DOHH2 (cell line): Measurements from ENCODE around the gene ZBTB24.
"Not testable (repeated sequence)": the region's sequence is repeated elsewhere in the genome, so short reads cannot be mapped to it uniquely, and the experiment has no call there.

Source experiments
- H3F3A ChIP-seq: fragments of 200-600 bp; sonication (generic), shearing (Covaris generic); 2 replicates; pipeline ENCODE4 v1.6.0; 2016; ENCODE audit warnings: antibody characterized with exemption, mild to moderate bottlenecking; ENCODE audit not compliant: control insufficient read depth, insufficient read depth
- H3K27ac ChIP-seq: fragments of 200-600 bp; sonication (generic); 2 replicates; pipeline ENCODE4 v1.5.1; 2014; ENCODE audit warnings: low read depth, mild to moderate bottlenecking, low read length, moderate library complexity
- H3K27me3 ChIP-seq: fragments of 200-600 bp; sonication (generic); 2 replicates; pipeline ENCODE4 v1.6.1; 2014; ENCODE audit warnings: mild to moderate bottlenecking, low read length, mixed read lengths; ENCODE audit not compliant: control insufficient read depth
- H3K36me3 ChIP-seq: fragments of 200-600 bp; sonication (generic); 2 replicates; pipeline ENCODE4 v1.6.1; 2014; ENCODE audit warnings: mild to moderate bottlenecking, low read length, moderate library complexity, mixed read lengths; ENCODE audit not compliant: control insufficient read depth
- H3K4me1 ChIP-seq: fragments of 200-600 bp; sonication (generic); 2 replicates; pipeline ENCODE4 v1.6.1; 2014; ENCODE audit warnings: mild to moderate bottlenecking, low read length, mixed read lengths; ENCODE audit not compliant: control insufficient read depth
- H3K4me2 ChIP-seq: fragments of 200-600 bp; sonication (generic); 2 replicates; pipeline ENCODE4 v1.6.0; 2014; ENCODE audit warnings: mild to moderate bottlenecking, low read length, moderate library complexity
- H3K4me3 ChIP-seq: fragments of 200-600 bp; sonication (generic); 2 replicates; pipeline ENCODE4 v1.5.1; 2014; ENCODE audit warnings: mild to moderate bottlenecking, low read length, mixed read lengths
- H3K79me2 ChIP-seq: fragments of 200-600 bp; sonication (generic); 2 replicates; pipeline ENCODE4 v1.6.1; 2014; ENCODE audit warnings: mild to moderate bottlenecking, low read length, mixed read lengths; ENCODE audit not compliant: control insufficient read depth
- H3K9me2 ChIP-seq: fragments of 200-600 bp; sonication (generic); replicated peaks from 2 replicates; pipeline ENCODE4 v1.6.1; 2014; ENCODE audit warnings: mild to moderate bottlenecking, low read length, mixed read lengths; ENCODE audit not compliant: control insufficient read depth
- H3K9me3 ChIP-seq: fragments of 200-600 bp; sonication (generic); 2 replicates; pipeline ENCODE4 v1.6.1; 2014; ENCODE audit warnings: antibody characterized with exemption, low read length, mixed read lengths; ENCODE audit not compliant: control insufficient read depth, insufficient read depth
- H4K20me1 ChIP-seq: fragments of 200-600 bp; sonication (generic); 2 replicates; pipeline ENCODE4 v1.6.0; 2014; ENCODE audit warnings: low read depth, mild to moderate bottlenecking, antibody characterized with exemption, low read length, moderate library complexity; ENCODE audit not compliant: control insufficient read depth, insufficient read depth
- CTCF ChIP-seq: fragments of 200-600 bp; sonication (generic); IDR thresholded peaks from one replicate; pipeline ENCODE4 v1.5.1; 2014; ENCODE audit warnings: antibody characterized with exemption, mild to moderate bottlenecking, low read depth, low read length; ENCODE audit not compliant: poor library complexity, severe bottlenecking
- EZH2phosphoT487 ChIP-seq: fragments of 200-600 bp; sonication (generic); IDR thresholded peaks from 2 replicates; pipeline ENCODE4 v1.6.1; 2017; ENCODE audit warnings: borderline replicate concordance, mild to moderate bottlenecking, antibody characterized with exemption, low read length, moderate library complexity, mixed read lengths

Gene ZBTB24

DNA sequence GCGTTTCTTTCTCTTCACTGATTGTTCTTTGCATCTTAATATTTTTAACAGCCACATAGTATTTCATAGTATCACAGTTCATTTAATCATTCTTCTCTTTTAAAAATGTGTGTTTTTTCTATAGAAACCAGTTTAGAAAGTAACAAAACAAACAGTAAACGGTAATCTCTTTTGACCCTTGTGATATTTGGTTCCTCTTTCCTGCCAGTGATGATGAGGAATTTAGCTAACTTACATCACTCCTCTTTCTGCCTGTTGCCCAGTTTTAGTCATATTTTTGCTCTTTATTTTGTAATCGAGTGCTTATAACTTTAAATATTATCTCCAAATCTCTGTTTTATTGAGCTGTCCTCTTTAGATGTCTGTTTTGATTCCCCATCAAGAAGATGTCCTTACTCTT is 38.1 kb upstream of the ZBTB24 start:
- TF ChIP-seq EZH2phosphoT487 (no peak), CTCF (no peak)
- H3K79me2 ChIP-seq, result no peaks in the 10 kb centered on the region
- no peaks in the 10 kb centered on the region for H3K4me1 ChIP-seq

GRCh38 chr6:109519647-109520046 is 36.6 kb upstream of the ZBTB24 start:
- H3K9me2 ChIP-seq, H3K4me3 ChIP-seq, H3K36me3 ChIP-seq, H3K4me2 ChIP-seq, H3K9me3 ChIP-seq, H3K79me2 ChIP-seq, H3K4me1 ChIP-seq, H3F3A ChIP-seq, H3K27ac ChIP-seq, H3K27me3 ChIP-seq, H4K20me1 ChIP-seq: not testable (repeated sequence)

More for the DNA sequence above, 38.1 kb upstream of the ZBTB24 start:
- H3K27me3 ChIP-seq, result peaks cover 7% of the 10 kb centered on the region
- no peaks in the 10 kb centered on the region for H3F3A ChIP-seq
- H3K27ac ChIP-seq, result no peak overlapping the region
- H3K9me3 ChIP-seq, result no peaks in the 10 kb centered on the region
- no peaks in the 10 kb centered on the region for H3K36me3 ChIP-seq
- no peak overlapping the region for H3K4me3 ChIP-seq
- no peak overlapping the region for H3K4me2 ChIP-seq
- no peaks in the 10 kb centered on the region for H4K20me1 ChIP-seq
- no peaks in the 10 kb centered on the region for H3K9me2 ChIP-seq

DNA sequence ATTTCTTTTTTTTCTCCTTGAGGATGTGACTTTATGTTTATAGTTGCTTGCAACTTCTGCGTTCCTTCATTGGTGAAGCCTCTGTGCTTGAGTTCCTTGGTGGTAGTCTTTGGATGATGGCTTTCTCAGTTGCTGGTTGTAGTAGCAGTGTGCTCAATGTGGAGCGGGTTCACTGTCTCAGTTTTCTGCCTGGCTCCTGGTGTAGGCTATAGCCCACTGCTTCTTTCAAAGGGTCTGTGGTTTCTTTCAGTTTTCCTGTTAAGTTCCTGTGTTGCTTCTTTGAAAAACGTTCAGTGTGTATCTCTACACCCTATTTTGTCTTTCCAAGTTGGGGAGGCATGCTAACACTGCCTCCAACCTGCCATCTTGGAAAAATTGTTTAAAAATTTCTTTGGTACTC is 33.9 kb upstream of the ZBTB24 start:
- Histone ChIP-seq H3F3A (no peaks in the 10 kb centered on the region), H4K20me1 (no peaks in the 10 kb centered on the region), H3K4me2 (no peak overlapping the region), H3K27me3 (peaks cover 7% of the 10 kb centered on the region), H3K79me2 (no peaks in the 10 kb centered on the region), H3K27ac (no peak overlapping the region), H3K4me1 (no peaks in the 10 kb centered on the region), H3K36me3 (no peaks in the 10 kb centered on the region), H3K9me3 (no peaks in the 10 kb centered on the region), H3K9me2 (no peaks in the 10 kb centered on the region), H3K4me3 (no peak overlapping the region)
- no peak for TF ChIP-seq CTCF
- TF ChIP-seq EZH2phosphoT487, result no peak

DNA sequence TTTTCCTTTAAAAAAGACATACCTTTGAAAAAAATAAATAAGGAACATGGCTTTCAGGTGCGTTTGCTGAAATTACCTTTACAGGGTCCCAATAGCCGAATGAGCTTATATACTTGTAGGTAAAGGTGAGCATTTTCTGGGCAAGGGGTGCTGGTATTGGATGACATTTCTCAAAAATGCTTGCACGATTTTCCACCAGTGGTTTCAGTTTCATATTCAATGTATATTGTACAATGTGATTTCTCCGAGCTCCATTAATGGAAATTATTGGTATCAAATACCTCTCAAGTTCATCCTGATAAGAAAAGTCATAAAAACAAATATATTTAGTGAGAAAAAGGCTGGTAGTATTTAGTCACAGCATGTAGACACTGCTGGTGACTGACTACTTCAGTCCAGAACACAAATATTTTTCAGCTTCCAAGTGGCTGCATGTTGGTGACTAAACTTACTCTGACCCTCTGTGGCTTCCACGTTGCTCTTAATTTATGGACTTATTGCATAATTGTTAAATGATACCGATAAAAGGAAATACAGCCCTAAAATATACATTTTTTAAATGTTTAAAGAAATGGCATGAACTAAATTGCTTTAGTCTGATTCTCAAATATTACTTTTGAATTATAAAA is 32.9 kb upstream of the ZBTB24 start:
- Histone ChIP-seq H3K79me2 (no peaks in the 10 kb centered on the region), H3K9me3 (no peaks in the 10 kb centered on the region), H3K36me3 (no peaks in the 10 kb centered on the region), H3K4me3 (no peak overlapping the region), H3K9me2 (no peaks in the 10 kb centered on the region), H3F3A (no peaks in the 10 kb centered on the region), H3K4me1 (no peaks in the 10 kb centered on the region), H3K27ac (no peak overlapping the region), H3K27me3 (peaks cover 7% of the 10 kb centered on the region), H3K4me2 (no peak overlapping the region), H4K20me1 (no peaks in the 10 kb centered on the region)
- no peak for TF ChIP-seq CTCF
- no peak for TF ChIP-seq EZH2phosphoT487
